Stimulated activated CD4-positive, alpha-beta T cell treated with anti-CD3 and anti-CD28 coated beads, TNF-alpha, amount 100 ng/mL, for 48 hours (primary cell): ENCODE measurements around the gene KANSL1L.

Experiments used
- DNase-seq, 3 donors: peaks; one replicate each; pipeline ENCODE4 v3.0.0-alpha.2; 2020; ENCODE audit warnings: low read depth in 3 of 3

The KANSL1L gene

DNA sequence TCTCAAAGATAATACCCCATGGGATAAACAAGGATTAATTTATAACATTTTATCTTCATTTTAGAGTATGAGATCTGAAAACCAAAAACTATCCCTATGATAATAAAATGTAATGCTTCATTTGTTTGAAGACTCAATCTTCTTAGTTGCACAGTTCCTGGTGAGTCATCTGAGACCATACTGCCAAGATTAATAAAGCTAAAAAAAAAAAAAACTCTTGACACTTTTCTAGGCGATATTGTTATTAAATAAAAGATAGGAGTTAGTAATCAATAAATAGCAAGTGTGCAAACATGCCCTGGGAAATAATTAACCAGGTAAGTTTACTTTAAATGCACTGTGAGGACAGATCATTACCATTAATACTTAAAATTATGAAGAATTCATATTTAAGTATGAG is 84.9 kb downstream of the KANSL1L start:
- DNase-seq: no peak

- no peak for DNase-seq
Measured at GRCh38 chr2:210072922-210073509, 98.2 kb downstream of the KANSL1L start.

DNA sequence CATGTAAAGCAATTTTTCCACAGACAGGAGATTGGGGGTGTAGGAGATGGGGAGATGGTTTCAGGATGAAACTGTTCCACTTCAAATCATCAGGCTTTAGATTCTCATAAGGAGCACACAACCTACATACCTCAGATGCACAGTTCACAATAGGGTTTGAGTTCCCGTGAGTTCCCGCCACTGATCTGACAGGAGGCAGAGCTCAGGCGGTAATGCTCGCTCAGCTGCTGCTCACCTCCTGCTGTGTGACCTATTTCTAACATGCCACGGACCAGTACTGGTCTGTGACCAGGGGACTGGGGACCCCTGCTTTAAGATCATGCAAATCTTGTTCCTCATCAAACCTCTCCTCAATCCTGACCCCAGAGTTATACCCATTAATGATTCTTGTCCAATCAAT is 98.7 kb downstream of the KANSL1L start:
- DNase-seq: no peak

- DNase-seq: no peak
Measured at GRCh38 chr2:210063306-210063705, 107.9 kb downstream of the KANSL1L start.

DNA sequence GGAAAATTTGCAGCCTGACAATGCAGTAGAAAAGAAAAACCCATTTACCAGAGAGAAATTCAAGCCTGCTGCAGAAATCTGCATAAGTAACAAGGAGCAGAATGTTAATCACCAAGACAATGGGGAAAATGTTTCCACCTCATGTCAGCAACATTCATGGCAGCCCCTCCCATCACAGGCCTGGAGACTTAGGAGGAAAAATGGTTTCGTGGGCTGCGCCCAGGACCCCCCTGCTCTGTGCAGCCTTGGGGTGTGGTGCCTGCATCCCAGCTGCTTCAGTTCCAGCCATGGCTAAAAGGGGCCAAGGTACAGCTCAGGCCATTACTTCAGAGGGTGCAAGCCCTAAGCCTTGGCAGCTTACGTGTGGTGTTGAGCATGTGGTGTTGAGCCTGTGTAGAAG is 115.4 kb downstream of the KANSL1L start:
- DNase-seq: no peak

- no peak for DNase-seq
Measured at GRCh38 chr2:210054696-210055095, 116.5 kb downstream of the KANSL1L start.

GRCh38 chr2:210050885-210051284 is 120.3 kb downstream of the KANSL1L start:
- DNase-seq: no peak

DNA sequence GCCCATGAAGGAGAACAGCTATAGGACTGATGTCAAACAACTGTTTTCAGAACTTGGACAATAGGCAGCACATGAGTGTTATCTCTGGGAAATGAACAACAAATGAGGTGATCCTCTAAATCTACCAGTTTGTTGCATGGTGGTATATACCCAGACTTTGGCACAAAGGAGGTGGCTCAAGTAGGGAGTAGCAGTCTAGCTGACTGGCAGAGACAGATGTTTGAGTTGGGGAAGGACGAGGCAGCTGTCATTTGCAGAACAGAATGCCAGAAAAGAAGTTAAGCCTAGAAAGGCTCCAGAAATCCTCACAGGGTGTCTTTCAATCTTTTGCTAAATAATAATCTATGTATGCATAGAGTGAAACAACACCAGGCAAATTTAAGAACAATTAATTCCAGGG is 121.4 kb downstream of the KANSL1L start:
- no peak for DNase-seq

DNA sequence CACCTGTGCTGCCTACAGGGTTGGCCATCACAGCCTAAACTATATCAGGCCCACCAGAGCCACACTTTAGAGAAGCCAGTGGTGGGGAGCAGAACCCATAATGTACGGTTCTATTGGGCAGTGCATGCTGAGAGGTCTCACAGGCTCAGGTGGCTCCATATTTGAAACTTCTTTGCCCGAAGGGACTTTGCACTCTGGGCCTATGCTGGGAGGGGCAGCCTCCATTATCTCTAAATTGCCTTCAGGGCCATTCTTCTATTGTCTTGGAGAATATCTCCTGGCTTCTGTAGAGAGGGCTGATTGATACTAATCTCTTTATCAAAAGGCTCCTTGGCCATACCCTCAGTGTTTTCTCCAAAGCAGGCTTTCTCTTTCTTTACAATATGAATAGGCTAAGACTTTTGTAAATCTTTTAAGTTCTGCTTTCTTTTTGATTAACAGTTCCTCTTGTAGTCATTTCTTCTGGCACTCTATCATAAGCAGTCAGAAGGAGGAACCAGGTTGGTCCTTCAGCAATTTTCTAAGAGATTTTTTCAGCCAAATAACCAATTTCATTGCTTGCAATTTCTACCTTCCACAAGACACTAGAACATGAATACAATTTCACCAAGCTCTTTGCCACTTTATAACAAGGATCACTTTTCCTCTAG is 124.2 kb downstream of the KANSL1L start:
- no peak for DNase-seq

DNA sequence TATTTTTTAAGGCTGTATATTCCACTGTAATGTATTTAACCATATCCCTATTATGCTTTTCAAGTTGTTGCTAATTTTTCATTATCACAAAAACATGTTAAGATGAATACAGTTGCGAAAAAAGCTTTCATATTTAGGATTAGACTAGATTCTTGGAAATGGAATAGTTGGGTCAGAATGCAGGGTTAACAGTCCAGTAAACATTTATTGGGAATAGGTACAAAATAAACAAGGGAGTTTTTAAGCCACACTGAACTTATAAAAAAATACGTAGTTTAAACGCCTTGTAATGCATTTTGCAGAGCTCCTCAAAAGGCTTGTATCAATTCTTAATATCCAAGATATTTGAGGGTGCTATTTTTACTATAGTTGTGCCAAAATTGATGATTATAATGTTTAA is 133.1 kb downstream of the KANSL1L start:
- DNase-seq: no peak

GRCh38 chr2:210035679-210036078 is 135.5 kb downstream of the KANSL1L start:
- DNase-seq: no peak

- DNase-seq: no peak
Measured at GRCh38 chr2:210034087-210034683, 137.0 kb downstream of the KANSL1L start.

- DNase-seq: no peak
Measured at GRCh38 chr2:210028178-210028577, 143.0 kb downstream of the KANSL1L start.

- DNase-seq: no peak
Measured at GRCh38 chr2:210027608-210028007, 143.6 kb downstream of the KANSL1L start.

GRCh38 chr2:210022824-210023223 is 148.4 kb downstream of the KANSL1L start:
- no peak for DNase-seq

DNA sequence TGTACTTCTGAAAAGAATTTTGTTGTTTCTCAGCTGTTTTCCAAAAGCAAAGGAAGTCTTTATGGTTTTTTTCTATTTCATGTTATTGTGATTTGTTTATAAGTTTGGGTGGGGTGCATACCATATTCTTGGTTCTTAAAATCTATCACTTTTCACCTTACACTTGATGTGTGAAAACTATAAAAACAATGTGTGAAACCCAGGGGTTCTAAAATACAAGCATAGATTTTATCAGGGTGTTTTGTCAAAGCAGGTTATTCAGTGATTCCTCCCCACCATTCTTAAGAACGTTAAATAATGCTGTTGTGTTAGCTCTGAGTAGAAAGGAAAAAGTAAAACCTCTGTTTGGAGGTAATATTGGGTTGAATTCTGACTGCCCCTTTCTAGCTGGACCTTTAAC is 151.1 kb downstream of the KANSL1L start:
- no peak for DNase-seq

DNA sequence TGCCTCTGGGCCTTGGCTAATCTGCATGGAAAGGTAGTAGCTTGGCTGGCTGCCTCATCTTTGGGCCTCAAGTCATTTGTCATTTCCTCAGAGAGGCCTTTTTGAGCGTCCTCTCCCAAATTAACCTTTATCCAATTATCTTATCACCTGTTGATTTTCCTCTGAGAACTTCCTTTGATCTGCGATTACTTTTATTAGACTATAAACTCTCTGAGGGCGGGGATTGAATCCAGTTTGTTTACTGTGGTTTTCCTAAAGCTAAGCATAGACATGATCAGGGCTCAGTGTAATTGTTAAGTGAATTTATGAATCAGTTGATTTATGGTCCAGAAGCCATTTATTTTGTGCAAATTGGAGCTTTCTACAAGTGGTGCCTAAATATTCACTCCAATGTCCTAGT is 161.3 kb downstream of the KANSL1L start:
- no peak for DNase-seq

- no peak for DNase-seq
Measured at GRCh38 chr2:210009126-210009525, 162.1 kb downstream of the KANSL1L start.

DNA sequence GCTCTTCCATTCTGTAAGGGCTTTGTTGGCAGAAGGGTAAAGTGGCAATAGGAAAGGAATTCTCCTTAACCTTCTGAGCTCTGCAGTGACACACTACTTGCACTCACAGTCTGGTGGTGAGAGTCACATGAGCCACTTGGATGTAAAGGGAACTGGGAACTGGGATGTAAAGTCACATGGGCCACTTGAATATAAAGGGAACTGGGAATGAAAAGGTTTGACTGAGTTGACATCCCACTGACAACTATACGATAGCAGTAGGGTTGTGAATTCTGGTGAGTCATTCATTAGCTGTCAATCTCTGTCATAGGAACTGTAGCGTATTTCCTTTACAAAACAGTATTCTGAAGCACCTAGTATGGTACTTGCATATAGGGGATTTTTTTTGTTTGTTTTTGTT is 163.3 kb downstream of the KANSL1L start:
- no peak for DNase-seq

DNA sequence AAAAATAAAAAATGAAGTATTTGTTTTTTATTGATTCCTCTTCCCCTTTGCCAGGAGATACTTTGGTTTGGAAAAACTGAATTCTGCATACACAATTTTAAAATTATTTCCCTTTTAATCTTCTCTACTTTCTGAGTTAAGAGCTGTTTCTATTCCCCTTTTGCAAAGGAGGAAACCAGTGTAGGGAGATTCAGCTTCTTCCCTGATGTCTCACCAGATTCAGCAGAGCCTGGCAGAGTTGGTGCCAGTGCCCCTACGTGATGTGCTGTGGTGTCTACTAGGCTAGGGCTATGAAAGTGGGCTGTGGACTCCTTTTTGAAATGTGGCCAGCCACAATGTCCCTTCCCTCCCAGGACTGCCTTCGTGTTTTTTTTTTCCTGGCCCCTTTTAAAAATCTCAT is 166.3 kb downstream of the KANSL1L start:
- DNase-seq: no peak

DNA sequence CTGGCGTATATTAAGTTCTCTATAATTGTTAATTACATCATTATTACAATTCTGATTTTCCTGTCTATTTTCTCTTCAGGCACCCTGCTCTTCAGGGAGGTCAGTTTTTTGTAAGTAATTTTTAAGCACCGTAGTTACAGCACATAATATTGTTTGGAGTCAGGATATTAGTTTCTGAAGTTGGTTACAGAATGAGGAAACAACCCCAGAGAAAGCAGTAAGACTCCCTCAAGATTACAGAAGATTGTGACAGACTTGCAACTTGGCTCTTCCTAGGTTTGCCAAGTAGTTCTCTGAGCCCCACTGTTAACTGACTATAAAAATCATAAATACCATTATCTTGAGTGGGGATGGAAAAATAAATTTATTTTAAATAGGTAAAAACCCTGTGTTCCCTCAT is 167.8 kb downstream of the KANSL1L start:
- DNase-seq: no peak

DNA sequence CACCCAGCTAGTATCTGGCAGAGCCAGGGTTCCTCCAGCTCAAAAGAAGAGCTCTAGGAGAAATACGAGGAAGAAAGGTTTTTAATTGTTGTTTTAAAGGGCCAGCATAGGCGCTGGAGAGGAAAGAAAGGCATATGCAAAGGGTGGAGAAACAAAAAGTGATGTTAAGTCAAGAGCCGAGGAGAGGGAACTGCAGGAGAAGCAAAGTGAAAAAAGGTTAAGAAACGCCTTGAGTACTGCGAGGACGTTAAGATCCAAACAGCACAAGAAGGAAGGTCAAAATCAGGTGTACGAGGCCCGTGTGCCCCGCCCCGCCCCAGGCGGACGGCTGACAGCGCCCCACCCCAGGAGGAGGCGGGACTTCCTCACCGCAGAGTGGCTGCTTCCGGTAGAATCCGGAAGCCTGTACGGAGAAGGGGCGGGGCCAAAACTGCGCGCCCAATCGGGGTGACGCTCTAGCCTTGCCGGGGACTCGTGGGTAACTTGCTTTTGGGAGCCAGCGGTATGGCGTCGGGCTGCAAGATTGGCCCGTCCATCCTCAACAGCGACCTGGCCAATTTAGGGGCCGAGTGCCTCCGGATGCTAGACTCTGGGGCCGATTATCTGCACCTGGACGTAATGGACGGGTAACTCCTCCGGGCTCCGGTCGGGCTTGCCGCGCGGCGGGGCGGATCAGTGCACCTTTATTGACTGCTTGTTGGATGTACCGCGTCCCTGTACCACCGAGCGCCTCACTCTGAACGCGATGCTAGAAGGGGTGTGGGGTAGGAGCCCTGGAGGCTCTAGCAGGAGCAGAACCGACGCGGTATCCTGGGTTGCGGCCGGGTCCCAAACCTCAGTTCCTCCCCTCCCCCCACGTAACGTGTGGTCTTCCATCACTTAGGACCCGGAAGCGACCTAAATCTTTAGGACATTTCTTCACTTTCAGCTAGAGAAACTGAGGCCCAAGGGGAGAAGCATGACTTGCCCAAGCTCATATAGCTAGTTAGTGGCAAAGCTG is 168.8 kb downstream of the KANSL1L start, which contains the start of gene RPE:
RPE (plus strand) TSS at position 481 of the 1,000 bp plus-strand sequence; CDS start at position 505, 24 bp downstream.
- DNase-seq: peak; percentile 94 to 98 (median 95)
